Iris pigment epithelial cell (primary cell): ENCODE measurements around the gene LLGL2.

Experiments
- DNase-seq: peaks from one replicate; pipeline ENCODE4 v3.0.0-alpha.2; 2011; ENCODE audit warnings: low read depth

The LLGL2 gene

DNA sequence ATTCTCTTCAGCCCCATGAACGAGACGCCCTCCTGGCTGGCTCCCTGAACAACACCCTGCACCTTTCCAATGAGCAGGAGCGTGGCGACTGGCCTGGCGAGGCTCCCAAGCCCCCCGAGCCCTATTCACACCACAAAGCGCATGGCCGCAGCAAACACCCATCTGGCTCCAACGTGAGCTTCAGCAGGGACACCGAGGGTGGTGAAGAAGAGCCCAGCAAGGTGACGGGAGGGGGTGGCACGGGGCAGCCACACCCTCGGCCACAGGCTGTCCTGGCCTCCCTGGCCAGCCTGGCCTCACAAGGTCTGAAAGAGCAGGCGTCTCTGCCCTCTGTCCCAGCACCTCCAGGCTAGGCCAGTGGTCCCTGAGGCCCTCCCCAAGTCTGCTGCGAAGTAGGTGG lies 33.8 kb upstream of the LLGL2 start:
- no peak for DNase-seq

DNA sequence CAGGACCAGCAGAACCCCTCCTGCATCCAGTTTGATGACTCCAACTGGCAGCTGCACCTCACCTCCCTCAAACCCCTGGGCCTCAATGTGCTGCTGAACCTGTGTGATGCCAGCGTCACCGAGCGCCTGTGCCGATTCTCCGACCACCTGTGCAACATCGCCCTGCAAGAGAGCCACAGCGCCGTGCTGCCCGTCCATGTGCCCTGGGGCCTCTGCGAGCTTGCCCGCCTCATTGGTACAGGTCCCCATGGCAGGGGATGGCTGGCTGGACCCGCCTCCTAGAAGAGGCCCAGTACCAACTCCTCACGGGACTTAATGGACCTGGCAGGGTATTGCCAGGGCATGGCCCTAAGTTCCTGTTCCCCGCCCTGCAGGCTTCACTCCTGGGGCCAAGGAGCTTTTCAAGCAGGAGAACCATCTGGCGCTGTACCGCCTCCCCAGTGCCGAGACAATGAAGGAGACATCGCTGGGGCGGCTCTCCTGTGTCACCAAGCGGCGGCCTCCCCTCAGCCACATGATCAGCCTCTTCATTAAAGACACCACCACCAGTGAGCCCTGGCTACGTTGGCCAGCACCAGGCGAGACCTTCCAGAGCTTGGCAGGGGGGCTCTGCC lies 32.8 kb upstream of the LLGL2 start:
- DNase-seq, result no peak

DNA sequence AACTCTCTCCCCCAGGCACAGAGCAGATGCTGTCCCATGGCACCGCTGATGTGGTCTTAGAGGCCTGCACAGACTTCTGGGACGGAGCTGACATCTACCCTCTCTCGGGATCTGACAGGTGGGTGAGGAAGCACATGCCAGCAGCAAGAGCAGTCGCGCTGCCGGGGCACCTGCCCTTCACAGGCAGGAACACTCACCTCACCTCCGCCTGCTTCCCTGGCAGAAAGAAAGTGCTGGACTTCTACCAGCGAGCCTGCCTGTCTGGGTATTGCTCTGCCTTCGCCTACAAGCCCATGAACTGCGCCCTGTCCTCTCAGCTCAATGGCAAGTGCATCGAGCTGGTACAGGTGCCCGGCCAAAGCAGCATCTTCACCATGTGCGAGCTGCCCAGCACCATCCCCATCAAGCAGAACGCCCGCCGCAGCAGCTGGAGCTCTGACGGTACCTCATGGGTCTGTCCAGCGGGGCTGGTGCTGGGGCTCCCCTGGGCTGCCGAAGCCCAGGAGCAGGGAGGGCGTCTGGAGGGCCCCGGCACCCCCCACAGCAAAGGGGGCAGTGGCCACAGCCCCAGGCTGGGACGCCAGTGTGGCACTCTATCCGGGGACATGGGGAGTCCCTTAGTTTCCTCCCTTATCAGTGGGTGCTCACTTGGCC lies 31.9 kb upstream of the LLGL2 start:
- DNase-seq, result no peak

DNA sequence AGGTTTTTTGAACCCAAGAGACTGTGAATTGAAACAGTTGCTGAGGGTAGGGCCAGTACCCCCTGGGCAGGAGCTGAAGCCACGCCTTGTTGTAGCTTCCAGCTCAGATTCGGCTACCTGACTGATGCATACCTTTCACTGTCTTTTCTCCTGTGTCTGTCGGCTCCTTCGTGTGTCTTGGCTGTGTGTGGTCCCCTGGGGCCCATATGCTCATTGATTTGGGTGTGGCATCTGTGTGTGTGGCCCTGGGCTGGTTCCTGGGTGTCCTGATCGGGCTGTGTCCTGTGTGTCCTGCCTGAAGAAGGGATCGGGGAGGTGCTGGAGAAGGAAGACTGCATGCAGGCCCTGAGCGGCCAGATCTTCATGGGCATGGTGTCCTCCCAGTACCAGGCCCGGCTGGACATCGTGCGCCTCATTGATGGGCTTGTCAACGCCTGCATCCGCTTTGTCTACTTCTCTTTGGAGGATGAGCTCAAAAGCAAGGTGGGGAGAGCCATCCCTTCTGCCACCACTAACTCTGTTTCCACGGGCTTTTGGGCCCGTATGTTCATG lies 31.1 kb upstream of the LLGL2 start:
- no peak for DNase-seq

DNA sequence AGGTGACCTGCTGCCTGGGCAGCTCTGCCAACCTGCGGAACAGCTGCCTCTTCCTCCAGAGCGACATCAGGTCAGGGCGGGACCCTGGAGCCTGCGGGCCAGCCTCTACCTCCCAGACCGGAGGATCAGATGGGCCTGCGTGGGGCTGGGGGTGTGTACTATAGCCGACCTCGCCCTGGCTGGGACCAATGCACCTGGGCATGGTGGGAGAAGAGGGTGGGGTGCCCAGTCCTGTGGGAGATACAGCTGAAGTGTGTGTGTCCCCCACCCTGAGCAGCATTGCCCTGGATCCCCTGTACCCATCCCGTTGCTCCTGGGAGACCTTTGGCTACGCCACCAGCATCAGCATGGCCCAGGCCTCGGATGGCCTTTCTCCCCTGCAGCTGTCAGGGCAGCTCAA lies 29.5 kb upstream of the LLGL2 start:
- no peak for DNase-seq

DNA sequence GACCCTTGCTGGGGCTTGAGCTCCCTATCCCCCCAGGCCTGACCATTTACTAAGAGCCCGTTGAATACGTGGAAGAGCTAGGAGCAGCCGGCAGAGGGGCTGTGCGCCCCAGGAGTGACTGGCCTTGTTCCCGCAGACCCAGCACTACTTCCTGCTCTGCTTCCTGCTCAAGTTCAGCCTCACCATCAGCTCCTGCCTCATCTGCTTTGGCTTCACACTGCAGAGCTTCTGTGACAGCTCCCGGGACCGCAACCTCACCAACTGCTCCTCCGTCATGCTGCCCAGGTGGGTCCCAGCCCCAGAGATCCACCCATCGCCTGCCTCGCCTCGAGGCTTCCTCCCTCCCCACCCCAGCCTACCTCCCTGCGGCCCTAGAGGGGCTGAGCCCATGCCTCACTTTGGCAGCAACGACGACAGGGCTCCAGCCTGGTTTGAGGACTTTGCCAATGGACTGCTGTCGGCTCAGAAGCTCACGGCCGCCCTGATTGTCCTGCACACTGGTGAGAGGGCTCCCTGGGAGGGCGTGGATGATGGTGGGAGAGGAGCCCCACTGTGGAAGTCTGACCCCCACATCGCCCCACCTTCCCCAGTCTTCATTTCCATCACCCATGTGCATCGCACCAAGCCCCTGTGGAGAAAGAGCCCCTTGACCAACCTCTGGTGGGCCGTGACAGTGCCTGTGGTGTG lies 27.3 kb upstream of the LLGL2 start:
- DNase-seq, result no peak

DNA sequence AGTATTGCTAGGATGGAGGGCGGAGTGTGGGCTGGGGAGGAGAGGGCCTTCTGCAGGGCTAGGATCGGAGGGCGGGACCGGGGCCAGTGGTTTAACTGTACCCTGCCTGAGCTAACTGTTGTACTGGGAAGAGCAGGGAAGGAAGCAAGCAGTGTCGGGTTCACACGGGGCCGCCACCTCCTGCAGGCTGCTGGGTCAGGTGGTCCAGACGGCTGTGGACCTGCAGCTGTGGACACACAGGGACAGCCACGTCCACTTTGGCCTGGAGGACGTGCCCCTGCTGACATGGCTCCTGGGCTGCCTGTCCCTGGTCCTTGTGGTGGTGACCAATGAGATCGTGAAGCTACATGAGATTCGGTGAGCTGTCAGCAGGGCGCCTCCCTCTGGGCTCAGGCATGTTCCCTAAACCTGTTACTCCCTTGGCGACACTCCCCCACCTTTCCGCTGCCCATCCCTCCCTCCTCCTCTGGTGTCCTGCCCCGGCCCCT lies 26.7 kb upstream of the LLGL2 start:
- no peak for DNase-seq

DNA sequence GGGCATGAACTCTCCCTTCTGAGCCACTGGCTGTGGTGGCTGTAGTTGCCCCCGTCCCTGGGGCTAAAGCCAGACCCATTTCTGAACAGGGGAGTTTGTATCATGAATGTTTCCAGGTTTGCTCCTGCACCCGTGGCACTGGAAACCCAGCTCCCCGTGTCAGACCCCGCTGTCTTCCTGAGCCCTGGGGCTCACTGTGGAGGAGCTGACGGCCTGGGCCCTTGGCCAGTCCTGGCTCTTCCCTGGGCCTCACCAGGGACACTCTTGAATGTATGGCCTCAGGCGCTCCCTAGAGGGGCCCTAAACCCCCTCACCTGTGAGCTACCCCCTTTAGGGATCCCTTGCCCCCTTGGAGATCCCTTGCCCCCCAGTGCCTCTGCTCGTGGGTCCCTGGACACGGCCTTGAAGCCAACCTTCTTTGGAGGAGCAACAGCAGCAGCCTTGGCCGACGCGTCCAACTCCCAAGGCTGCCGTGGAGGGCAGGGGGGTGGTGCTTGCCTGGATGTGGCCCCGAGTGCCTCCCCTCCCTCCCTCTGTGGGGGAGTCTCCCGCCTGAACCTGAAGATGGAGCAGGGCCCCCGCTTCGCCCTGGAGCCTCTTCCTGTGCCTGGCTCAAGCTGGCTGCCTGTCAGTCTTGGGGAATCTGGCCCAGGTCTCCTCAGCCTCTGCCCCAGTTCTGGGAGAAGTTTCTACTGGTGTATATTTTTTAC lies 26.0 kb upstream of the LLGL2 start:
- DNase-seq, result no peak

DNA sequence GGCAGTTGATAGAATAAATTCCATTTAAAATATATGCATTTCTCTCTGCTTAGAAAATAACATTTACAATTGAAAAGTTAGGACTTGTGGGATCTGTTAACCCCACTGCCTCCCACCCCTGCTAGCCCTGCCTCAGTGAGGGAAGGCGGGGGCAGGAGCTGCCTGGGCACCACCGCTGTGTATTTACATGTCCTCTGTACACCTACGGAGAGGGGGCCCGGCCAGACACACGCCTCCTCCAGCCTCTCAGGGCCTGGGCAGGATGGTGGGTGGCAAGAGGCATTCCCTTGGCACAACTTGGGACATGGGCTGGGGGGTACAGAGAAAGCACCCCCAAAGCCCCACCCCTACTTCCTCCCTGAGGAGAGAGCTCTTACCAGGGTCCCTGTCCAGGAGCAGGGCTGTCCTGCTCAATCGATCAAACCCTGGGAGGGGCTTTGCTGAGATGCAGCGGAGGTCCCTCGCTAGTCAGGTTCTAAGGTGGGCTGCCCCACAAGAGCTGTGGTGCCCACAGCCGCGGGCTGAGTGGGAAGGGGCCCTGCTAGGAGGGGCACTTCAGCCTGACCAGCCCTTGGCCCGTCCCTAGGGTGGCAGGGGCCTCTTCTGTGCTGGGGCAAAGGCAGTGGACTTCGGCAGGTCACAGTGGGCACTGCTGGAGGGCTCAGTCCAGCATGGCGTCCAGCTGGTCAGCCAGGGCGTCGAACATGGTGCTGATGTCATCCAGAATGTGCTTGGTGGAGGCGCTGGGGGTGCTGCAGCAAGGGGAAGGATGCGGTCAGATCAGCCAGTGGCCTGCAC lies 24.9 kb upstream of the LLGL2 start:
- DNase-seq, result no peak

DNA sequence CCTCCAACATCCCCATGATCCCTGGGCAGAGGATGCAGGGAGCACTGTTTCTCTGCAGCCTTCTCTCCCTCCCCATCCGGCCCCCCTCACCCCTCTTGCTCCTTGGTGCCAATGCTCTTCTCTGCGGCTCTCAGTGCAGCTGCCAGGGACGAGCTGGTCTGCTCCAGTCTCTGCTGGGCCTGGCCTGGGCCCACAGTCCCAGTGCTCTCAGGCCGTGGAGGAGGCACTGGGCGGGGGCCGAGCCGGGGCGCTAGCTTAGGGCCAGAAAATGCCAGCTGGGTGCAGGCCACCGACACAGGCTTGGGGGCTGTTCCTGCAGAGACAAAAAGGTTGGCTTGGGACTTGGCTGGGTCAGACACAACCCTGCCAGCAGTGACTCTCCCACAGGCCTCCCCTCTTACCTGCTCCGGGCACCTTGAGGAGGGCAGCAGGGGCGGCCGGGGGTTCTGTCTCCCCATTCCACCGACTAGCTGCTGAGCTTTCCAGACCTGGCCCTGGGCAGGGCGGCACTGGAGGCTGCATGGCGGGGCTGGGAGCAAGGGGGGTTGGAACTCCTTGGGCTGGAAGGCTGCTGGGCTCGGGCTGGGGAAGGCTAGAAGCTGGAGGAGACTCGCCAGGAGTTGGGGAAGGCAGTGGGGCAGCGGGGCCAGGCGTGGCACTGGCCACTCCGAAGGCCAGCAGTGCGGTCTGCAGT lies 24.0 kb upstream of the LLGL2 start:
- DNase-seq, result no peak

DNA sequence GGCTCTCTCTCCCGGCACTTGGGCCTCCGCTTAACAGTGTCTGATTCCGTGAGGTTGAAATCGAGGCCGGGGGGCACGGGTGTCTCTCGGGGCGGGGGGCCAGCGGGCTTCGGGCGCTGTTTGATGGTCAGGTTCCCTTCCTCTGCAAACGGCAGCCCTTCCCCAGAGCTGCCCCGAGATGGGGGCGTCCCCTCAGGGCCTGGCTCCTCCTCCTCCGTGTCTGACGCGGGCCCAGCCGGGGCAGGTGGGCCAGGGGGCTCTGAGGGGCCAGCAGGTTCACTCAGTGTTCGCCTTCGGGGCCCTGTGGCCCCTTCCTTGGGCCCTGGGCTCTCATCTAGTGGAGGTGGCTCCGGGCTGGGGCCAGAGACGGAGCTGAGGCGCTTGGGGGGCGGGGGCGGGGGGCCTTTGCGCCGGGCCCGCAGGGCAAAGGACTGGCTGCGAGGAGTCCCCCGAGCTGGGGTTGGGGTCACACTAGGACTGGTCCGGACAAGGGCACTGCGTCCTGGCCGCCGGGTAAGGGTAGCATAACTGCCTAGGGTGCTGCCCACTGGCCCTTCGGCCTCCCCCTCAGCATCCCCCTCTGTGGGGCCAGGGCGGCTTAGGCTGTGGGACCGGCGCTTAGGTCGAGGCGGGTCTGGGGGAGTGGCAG lies 23.3 kb upstream of the LLGL2 start:
- no peak for DNase-seq

DNA sequence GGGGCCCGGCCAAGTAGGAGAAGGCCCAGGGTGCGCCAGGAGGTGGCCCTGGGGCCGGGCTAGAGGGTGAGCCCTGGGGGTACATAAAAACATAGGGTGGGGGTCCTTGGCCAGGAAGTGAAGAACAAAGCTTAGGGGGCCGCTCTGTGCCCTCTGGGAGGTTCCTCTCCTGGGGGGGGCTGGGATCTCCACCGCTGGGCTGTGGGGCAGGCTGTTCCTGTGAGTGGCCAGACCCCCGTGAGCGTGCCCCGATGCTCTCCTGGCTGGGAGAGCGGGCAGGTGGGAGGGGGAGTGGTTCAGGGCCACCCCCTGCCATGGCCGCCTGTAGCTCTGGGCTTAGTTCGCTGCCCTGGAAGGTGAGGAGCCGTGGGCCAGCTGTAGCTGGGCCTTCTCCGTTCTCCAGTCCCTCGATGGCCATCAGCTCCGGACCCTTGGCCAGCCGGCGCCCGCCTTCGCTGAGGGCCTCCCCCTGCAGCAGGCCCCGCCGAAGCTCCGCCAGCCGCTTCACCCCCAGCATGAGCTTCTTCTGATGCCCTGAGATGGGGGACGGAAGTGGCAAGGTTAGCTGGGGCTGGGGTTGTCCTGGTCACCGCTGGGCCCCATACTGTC lies 22.7 kb upstream of the LLGL2 start:
- DNase-seq, result no peak

DNA sequence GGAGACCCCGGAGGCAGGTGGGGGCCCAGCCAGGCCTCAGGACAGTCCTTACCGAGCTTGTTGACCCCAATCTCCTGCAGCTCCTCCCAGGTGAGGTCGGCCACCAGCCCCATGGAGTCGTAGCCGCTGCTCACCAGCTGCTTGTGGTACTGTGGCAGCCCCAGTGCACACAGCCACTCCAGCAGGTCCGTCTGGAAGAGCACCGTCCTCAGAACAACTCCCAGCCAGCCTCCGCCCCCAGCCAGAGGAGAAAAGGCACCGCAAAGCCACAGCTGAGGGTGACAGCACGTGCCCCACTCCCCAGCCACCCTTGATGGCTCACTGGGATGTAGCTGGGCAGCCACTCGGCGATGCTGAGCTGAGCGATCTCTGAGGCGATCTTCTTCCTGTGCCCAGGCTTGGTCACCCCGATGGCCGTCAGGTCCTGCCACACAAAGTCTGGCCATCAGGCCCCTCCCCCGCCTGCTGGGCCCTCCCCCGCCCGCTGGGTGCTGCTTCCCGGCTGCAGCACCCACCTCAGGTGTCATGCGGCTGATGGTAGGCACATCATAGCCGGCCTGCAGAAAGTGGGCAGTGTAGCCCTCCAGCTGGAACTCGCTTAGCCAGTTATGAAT lies 22.1 kb upstream of the LLGL2 start:
- DNase-seq, result no peak

DNA sequence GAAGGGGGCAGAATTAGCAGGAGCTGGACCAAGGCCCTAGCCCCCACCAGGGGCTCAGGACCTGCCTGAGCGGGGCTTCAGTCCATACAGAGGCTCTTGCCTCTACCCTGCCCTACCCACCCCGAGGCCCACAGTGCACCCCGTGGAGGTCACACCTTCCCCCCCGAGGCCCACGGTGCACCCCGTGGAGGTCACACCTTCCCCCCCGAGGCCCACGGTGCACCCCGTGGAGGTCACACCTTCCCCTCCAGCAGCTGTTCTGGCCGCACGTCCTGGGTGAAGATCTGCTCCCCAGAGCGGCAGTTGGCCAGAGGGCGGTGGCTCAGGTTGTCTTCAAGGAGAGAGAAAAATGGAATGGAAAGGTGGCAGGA lies 21.5 kb upstream of the LLGL2 start:
- DNase-seq, result no peak

DNA sequence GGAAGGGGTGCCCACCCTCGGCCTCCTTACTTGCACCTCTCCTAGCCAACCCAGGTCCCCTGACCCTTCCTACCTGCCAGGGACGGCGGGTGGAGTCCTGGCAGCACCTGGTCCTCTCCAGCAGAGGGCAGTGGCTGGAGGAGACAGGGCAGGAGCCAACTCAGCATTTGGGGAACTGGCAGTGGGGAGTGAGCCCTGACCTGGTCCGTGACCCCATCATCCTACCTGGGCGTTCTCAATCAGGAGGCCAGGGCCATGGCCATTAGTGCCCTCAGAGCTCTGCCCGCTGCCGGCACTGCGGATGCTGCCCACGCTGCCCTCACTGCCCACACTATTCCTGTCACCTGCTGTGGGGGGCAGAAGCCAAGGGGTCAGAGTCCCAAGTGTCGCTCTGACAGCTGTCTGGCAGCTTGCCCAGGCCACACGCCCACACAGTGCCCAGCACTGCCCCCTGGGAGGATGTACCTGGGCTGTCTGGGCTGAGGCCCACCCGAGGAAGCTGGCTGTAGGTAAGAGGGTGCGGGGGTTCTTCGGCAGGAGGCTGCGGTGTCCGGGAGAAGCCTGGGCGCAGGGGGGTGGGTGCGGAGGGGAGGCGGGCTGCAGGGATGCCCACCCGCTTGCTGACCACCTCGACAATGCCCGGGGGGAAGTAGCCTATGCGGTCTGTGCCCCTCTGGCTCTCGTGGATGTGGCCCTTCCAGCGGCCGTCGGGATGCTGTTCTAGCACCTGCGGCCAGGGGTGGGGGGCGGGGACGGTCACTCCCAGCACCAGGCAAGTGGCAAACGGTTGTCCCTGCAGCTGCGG lies 20.9 kb upstream of the LLGL2 start:
- no peak for DNase-seq

DNA sequence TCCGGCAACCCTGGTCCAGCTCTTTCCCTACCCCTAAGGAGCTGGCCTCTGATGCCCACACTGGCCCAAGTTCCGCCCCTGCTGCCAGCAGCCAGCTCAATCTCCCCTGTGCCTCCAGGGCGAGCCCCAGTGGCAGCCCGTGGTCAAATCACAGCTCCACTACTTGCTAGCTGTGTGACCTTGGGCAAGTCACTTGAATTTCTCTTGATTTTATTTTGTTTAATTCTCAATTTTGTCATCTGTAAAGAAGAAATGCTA lies 20.4 kb upstream of the LLGL2 start:
- DNase-seq, result no peak

DNA sequence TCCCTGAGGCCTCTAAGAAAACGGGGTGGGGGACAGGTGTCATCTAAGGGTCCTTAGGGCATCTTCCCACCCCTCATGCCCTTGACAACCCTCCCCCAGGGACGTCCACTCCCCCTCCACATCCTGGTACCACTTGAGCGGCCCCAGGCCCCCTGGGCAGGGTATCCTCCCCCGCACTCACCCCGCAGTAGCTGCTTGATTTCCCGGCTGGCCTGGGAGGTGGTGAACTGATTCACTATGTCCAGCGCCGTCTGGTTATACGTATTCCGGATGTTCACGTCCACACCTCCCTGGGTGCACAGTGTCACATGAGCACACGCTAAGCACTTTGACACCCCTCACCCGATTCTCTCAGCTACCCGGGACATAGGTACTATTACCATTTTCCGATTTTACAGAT lies 19.9 kb upstream of the LLGL2 start:
- DNase-seq, result no peak

DNA sequence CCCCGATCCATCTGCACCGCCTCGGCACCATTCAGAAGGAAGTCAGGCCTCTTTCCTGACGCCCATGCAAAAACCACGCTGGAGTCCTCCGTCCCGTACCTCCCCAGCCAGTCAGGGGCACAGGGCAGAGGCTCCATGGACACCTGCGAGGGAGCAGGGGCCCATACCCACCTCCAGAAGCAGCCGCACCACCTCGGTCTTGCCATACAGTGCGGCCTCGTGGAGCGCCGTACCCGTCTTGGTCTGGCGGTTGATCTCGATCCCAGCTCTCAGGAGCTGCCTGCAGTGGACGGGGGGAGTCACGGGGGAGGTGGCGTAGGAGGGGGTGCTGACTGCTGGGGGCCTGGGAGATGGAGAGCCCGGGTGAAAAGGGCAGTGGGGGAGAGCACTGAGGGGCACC lies 19.4 kb upstream of the LLGL2 start:
- no peak for DNase-seq

DNA sequence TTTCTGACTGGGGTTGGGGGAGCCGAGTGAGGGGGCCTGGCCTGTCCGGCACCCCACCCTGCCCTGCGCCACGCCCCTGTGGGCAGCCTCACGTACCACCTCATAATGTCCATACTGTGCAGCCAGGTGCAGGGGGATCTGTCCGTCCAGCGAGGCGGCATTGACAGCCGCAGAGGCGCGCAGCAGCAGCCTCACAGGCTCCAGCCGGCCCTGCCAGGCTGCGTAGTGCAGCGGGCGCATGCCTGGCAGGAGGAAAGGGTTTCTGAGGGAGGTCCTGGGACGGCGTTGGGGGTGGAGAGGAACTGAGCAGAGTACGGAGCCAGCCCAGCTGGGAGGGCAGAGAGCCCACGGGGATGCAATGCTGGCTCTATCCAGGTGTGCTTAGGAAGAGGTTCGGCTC lies 18.6 kb upstream of the LLGL2 start:
- no peak for DNase-seq
